AG10803 (cell line): ENCODE data around the gene NCOR1.
A peak's percentile ranks its signal among the peaks of the same experiment; 100 is the strongest.

Experiments
- DNase-seq: peaks from one replicate; pipeline ENCODE4 v3.0.0; 2010; ENCODE audit warnings: low read depth
- H3K4me3 ChIP-seq: 2 replicates; pipeline ENCODE4 v1.5.1; 2011; ENCODE audit warnings: mild to moderate bottlenecking, low read length, control low read depth
- CTCF ChIP-seq: conservative IDR thresholded peaks from 2 replicates; pipeline ENCODE4 v1.5.1; 2011; ENCODE audit warnings: mild to moderate bottlenecking, low read length, control low read depth, inconsistent platforms

NCOR1 gene

GRCh38 chr17:16101440-16101839, 113.9 kb downstream of the NCOR1 start:
- no peak for TF ChIP-seq CTCF
- no peak for DNase-seq
- no peak overlapping the region for H3K4me3 ChIP-seq

- H3K4me3 ChIP-seq, result no peak overlapping the region
- no peak for TF ChIP-seq CTCF
- DNase-seq, result no peak
These were observed 114.5 kb downstream of the NCOR1 start for GRCh38 chr17:16100737-16101400.

- H3K4me3 ChIP-seq, result no peak overlapping the region
- TF ChIP-seq CTCF, result no peak
- DNase-seq, result no peak
These were observed 123.6 kb downstream of the NCOR1 start for GRCh38 chr17:16091773-16092172.

GRCh38 chr17:16086957-16087356, 128.4 kb downstream of the NCOR1 start:
- no peak overlapping the region for H3K4me3 ChIP-seq
- TF ChIP-seq CTCF, result no peak
- DNase-seq, result no peak

GRCh38 chr17:16085066-16085699, 130.2 kb downstream of the NCOR1 start:
- peak; percentile 78 for DNase-seq
- no peak overlapping the region for H3K4me3 ChIP-seq
- no peak for TF ChIP-seq CTCF

- no peak for DNase-seq
- TF ChIP-seq CTCF, result no peak
- H3K4me3 ChIP-seq, result no peak overlapping the region
These were observed 132.1 kb downstream of the NCOR1 start for GRCh38 chr17:16083223-16083622.

GRCh38 chr17:16081507-16082087, 133.7 kb downstream of the NCOR1 start:
- no peak for DNase-seq
- no peak for TF ChIP-seq CTCF
- H3K4me3 ChIP-seq, result no peak overlapping the region
